HK-2 (cell line): ENCODE results near the gene SLC40A1.
"Not testable (repeated sequence)": the region's sequence is repeated elsewhere in the genome, so short reads cannot be mapped to it uniquely, and the experiment has no call there.

Source experiments
- DNase-seq: peaks from one replicate; pipeline ENCODE4 v3.0.0-alpha.2; 2018; ENCODE audit not compliant: unreplicated experiment

The SLC40A1 gene

GRCh38 chr2:189580658-189581353 lies at the start of gene SLC40A1:
Gene SLC40A1, minus strand, starts transcription at chr2:189580786. Its CDS starts 326 bp downstream, at chr2:189580460.
- DNase-seq, result peak; percentile 71

GRCh38 chr2:189629531-189630453 lies 49.2 kb upstream of the SLC40A1 start:
- DNase-seq, result no peak

- no peak for DNase-seq
Observed at GRCh38 chr2:189628817-189629530, 48.4 kb upstream of the SLC40A1 start.

- DNase-seq, result no peak
Observed at GRCh38 chr2:189627789-189628188, 47.2 kb upstream of the SLC40A1 start.

GRCh38 chr2:189625636-189626035 lies 45.0 kb upstream of the SLC40A1 start:
- DNase-seq, result no peak

GRCh38 chr2:189624648-189625355 lies 44.2 kb upstream of the SLC40A1 start:
- DNase-seq, result no peak

GRCh38 chr2:189623049-189623448 lies 42.5 kb upstream of the SLC40A1 start:
- no peak for DNase-seq

- DNase-seq, result no peak
Observed at GRCh38 chr2:189621781-189622180, 41.2 kb upstream of the SLC40A1 start.

- no peak for DNase-seq
Observed at GRCh38 chr2:189618197-189618596, 37.6 kb upstream of the SLC40A1 start.

- DNase-seq, result no peak
Observed at GRCh38 chr2:189614585-189614984, 34.0 kb upstream of the SLC40A1 start.

GRCh38 chr2:189613650-189614420 lies 33.2 kb upstream of the SLC40A1 start:
- no peak for DNase-seq

GRCh38 chr2:189613077-189613636 lies 32.6 kb upstream of the SLC40A1 start:
- DNase-seq, result no peak

- no peak for DNase-seq
Observed at GRCh38 chr2:189610700-189611099, 30.1 kb upstream of the SLC40A1 start.

- DNase-seq, result no peak
Observed at GRCh38 chr2:189609853-189610252, 29.3 kb upstream of the SLC40A1 start.

GRCh38 chr2:189609423-189609816 lies 28.8 kb upstream of the SLC40A1 start:
- no peak for DNase-seq

GRCh38 chr2:189608795-189609422 lies 28.3 kb upstream of the SLC40A1 start:
- DNase-seq, result no peak

GRCh38 chr2:189608170-189608569 lies 27.6 kb upstream of the SLC40A1 start:
- no peak for DNase-seq

- no peak for DNase-seq
Observed at GRCh38 chr2:189602233-189602632, 21.6 kb upstream of the SLC40A1 start.

GRCh38 chr2:189601652-189602051 lies 21.1 kb upstream of the SLC40A1 start:
- DNase-seq, result not testable (repeated sequence)

- DNase-seq, result no peak
Observed at GRCh38 chr2:189601043-189601442, 20.5 kb upstream of the SLC40A1 start.
